DMS114 treated with DMSO at 0.1 percent for 48 hours (cell line): ENCODE data around the gene BEND5.

Source experiments
- DNase-seq: peaks from one replicate; lab custom pipeline; 2025; ENCODE audit not compliant: unreplicated experiment; lab: John Stamatoyannopoulos, UW

Gene BEND5

GRCh38 chr1:48726139-48726538, 50.6 kb downstream of the BEND5 start:
- DNase-seq, result no peak

DNA sequence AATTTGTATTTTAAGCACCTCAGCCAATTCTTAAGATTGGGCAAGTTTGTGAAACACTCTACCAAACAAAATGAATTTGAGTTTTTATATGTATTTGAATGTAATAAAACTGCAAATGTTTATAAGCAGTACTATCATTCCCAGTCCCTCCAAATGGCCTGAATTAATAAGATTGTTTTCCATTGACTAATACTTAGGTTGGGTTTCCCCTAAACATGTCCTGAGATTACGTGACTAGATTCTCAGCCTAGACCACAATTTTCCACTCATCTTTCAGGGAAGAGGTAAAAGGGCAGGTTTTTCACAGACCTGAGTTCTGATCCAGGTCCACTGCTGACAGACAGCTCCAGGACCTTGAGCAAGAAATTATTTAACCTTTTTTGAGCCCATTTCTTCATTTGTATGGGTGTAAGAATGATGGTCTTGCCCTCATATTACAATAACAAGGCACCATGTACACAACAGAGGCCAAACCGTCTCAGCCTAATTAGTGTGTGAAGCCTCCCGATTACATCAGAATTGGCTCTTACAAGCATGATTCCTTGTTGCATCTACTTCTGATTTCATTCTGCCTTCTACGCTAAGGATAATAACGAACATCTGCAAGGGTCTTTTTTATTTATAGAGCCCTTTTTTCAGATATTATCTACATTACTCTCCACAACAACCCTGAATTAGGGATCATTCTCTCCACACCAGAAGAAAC, 51.2 kb downstream of the BEND5 start:
- DNase-seq, result no peak

GRCh38 chr1:48720929-48721328, 55.8 kb downstream of the BEND5 start:
- DNase-seq, result no peak

DNA sequence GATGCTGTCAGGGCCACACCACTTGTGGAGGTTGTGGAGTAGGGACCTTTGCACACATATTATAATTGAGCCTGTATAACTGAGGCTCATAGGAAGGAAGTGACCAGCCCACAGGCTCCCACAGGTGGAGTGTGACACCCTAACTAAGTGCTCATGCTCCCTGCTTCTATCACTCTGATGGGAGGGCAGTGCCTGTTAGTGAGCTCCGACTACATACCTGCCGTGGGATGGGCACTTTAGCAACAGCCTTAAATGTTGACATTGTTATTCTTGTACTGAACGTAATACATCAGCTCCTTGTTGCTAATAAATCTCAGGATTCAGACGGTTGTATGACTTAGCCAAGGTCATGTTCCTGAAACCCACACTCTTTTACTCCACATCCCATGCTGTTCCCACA, 58.0 kb downstream of the BEND5 start:
- DNase-seq, result no peak

- DNase-seq, result no peak
Observed at GRCh38 chr1:48718116-48718630, 58.5 kb downstream of the BEND5 start.

DNA sequence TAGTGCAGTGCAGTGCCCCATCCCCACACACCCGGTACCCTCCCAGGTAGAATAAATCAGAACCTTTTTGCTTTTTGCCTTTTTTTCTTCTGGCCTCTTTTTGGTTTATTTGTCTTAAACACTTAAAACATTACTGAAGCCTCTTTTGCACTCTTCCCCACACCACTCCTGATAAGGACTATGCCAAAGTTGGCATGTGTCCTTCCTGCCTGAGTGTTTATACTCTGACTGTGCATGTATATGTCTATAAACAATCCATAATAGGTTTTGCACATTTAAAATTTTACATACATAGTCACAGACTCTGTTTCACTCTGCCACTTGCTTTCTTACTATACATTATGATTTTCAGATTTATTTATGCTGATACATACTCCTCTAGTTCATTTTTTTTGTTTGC, 59.6 kb downstream of the BEND5 start:
- DNase-seq, result no peak

DNA sequence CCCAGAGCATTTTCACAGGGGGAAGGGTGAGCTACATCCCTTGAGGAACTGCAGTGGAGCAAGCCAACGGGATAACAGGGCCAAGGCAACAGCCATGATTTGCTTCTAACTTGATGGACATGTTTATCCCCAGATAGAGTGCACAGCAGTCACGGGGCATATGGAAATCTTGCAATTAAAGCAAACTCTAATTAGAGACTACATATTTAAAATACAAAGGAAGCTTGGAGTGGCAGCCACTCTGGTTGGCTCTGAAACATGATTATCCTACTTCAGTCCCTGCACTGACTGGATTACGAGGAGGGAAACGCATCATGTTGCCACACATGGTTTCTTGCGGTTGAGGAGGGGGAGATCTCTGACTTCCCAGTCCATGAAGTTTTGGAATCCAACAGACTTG, 60.8 kb downstream of the BEND5 start:
- DNase-seq, result no peak

DNA sequence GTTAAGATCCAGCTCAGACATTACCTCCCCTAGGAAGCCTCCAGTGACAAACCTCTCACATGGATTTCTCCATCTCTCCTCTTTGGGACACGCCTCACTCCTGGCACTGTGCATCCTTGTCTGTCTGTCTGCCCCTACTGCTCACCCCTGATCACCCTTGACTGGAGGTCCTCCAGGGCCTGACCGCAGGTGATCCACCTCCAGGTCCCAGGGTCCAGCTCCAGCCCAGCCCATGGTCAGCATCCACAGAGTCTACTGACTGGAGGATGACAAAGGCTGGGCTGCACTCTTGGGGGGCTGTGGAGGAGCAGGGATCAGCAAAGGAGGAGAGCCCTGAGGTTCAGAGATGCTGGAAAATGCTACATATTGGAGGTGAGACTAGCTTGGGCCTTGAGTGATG, 65.8 kb downstream of the BEND5 start:
- DNase-seq, result no peak

DNA sequence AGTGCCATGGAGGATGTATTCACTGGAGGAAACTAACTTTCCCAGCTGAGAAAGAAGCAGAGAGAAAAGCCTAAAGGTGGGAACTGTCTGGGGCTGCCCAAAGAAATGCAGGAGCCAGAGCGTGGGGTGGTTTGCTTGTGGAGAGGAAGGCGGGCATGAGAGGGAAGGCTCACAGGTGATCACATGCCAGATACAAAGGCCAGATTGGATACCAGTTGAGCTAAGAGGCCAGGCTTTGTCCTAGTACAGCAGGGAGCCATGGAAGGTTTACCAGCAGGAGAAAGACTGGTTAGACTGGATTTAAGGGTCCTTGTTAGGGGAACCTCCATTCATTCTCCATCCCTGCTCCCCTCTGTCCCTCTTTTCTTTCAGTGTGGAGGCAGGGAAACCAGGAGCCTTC, 66.4 kb downstream of the BEND5 start:
- DNase-seq, result no peak

DNA sequence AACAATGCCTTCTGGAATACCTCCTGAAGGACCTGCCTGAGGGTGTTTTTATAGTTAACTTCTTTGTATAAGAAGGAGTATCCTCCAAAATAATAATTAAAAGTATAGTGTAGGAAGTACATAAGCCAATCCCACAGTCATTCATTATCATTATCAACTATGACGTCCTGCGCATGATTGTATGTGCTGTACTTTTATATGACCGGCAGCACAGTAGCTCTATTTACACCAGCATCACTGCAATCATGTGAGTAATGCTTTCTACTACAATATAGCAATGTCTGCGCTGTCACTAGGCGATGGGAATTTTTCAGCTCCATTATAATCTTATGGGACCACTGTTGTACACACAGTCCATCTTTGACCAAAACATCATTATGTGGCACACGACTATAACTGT, 72.0 kb downstream of the BEND5 start:
- no peak for DNase-seq

GRCh38 chr1:48701445-48701844, 75.2 kb downstream of the BEND5 start:
- no peak for DNase-seq

DNA sequence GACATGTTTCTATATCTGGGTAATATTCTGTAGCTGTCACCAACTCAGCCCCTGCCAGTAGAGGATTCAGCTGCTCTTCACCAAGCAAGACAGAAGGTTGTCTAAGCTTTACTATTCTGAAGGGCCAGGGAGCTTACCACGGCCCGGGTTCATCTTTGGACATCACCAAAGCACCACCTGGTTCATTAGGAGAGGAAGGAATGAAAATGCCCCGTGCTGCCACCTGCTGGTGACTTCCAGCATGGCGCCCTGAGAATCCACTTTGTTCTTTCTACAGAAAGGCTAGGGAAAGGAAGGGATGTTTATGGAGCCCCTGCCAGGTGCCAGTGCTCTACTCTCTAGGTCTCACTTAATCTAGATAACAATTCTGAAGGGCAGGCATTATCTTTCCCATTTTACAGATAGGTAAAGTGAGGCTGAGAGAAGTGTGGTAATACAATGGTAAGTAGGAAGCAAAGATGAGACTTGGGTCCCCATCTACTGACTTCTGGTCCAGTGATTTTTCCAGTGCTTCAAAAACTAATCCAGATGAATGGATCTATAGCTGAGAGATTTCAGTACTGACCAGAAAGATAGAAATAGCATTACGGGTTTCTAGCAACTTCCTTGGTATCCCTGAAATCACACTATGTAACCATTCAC, 79.5 kb downstream of the BEND5 start:
- peak; percentile 32 for DNase-seq

DNA sequence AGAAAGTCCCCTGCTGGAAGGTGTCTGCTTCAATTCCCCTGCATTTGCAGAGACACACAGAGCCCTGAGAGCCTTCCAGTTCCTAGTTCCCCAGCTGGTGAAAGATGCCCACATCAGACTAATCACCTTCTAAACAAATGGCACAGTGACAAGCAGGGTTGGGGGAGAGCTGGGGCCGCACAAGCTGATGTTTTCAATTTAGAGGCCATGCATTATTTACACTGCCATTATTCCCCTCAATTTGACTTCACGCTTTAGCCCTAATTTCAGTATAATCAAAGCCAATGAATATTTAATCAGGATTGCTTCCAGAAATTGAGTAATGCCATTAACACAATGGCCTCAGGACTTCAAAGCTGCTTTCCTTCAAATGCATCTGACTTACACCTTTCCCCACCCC, 81.5 kb downstream of the BEND5 start:
- DNase-seq, result no peak

DNA sequence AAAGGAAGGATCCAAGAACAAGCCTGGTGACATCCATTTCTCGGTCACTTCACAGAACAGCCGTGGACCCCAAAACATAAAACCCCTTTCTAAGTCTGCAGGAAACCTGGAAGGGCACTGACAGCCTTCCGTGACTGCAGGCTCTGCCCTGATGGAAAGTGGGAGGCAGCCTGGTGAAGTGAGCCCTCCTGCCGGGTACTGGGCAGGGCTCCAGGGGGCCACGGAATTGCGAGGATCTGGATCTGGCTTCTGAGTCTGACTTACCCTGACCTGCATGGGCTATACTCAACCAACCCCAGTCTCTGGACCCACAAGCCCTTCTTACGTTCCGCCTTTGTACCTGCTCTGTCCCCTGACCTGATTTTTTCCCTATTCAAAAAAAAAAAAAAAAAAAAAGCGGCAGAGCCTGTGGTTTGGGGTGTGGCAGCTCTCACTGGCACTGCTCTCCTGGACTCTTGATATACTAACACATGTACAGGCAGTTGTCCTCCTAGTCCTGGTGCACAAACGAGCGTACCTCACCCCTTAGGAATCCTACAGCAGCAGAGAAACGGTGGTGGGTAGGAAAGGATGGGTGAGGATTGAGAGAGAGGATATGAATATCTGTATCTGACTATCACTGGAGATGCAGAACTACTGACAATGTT, 82.9 kb downstream of the BEND5 start:
- DNase-seq, result no peak

DNA sequence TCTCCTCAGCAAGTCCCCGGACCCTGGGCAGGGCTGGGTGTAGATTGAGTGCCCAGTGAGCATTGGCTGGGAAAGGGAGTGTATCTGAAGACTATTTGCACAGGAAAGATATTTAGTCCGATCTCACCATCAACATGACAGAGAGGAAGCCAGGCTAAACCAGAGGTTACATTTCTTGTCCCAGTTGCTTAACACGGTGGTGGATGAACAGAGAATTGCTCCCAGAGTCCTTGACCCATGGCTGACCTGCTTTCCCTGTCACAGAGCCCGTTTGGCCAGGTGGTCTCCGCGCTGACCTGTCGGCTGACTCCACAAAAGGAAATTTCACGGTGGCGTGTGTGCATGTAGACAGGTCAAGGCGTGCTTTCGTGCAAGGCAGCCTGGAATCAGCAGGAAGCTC, 83.5 kb downstream of the BEND5 start:
- DNase-seq, result no peak

GRCh38 chr1:48692235-48692634, 84.5 kb downstream of the BEND5 start:
- no peak for DNase-seq

DNA sequence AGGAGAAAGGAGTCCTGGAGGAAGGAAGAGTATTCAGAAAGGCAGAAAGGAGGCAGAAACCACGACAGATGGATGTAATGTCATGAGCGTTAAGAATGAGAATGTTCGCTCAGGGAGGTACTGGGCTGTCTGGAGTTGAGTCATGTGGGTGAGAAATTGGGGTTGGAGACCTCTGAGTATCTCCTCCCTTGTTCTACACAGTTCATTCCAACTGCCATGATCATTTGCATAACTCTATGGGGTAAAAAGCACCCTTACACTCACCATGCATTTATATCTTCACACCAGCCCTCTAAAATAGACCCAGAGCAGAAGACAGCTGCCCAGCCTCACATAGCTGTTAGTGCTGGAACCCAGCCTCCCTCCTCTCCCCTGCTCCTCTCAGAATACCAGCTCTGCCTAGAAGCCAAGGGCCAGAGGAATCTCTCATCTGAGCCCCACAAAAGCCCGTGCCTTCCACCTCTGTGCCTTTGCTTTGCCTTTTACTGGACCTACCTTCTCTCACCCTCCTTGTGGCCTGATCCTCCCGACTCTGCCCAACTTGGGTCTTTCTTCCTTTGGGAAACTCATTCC, 85.2 kb downstream of the BEND5 start:
- no peak for DNase-seq

DNA sequence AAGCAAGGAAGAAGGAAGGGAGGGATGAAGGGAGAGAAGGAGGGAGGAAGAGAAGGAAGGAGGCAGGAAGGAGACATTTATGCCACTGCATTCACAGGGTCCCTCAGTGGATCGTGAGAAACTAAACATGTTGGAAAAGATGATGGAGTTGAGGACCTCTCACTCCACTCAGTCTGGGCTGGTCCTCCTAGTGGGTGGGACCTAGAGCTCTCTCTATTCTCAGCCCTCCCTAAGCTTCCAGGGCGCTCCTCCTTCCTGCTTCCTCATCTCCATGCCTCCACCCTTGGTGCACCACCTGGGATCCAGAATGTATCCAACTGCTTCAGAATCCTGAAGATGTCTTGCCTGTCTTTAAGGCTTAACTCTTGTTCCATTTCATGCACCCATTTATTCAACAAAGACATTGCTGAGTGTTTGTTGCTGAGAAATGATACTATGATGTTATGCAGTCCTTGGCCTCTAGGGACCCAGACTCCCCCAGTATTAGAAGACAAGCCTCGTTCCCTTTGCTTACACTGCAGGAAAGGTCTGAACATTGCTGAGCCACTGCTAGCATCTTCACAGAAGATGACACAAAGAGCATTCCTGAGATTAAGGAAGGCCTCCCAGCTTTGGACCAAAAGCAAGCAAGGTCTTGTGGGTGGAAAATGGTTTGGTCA, 88.5 kb downstream of the BEND5 start:
- peak; percentile 37 for DNase-seq

DNA sequence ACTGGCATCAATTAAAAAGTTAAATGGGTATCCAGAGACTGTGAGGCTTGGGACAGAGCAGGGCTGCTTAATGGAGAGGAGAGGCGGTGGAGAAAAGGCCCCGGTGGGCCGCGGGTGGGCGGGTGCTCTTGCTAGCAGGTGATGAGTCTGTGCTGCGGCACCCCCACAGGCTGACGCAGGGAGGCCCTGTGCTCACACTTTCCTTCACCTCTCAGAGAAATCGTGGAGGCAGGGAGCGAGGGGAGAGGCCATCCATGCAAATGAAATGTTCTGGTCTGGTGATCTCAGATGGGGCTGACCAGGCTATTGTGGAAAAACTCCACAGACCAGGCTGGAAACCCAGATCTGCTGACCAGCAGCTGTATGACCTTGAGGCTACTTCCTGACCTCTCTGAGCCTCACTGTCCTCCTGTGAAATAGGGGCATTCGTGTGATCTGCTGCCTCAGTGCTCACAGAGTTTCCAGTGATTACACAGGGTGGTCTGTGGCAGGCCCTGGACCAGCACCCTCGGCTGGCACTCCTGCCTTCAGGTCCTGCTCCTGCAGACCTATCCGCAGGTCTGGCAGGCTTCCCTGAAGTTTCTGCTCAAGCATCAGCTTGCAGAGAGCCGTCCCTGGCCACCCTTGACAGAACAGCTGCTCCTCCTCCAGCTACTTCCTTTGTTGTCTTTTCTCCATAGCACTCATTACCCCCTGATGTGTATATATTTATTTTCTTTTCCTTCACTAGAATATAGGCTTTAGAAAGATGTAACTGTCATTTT, 89.2 kb downstream of the BEND5 start:
- DNase-seq, result no peak

DNA sequence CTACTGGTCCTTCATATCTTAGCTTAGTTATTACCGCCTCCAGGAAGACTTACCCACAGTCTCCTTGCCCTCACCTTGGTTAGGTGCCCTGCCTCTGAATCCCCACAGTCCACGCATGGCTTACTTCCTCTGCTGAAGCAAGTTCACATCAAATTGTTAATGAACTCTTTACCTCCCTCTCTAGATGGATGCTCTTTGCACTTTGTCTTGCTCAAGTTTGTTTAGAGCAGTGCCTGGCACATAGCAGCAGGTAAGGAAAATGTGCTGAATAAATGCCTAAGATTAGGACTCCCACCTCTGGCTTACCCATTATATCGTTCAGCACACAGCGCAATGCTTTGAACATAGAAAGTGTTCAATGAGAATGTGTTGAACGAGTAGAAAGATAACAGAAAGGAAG, 90.5 kb downstream of the BEND5 start:
- no peak for DNase-seq

GRCh38 chr1:48684381-48684780, 92.3 kb downstream of the BEND5 start:
- DNase-seq, result no peak
